Right lobe of liver (tissue), 6 donors: ENCODE data around the gene ANKRD30B. TPM values are rescaled to one million over a fixed set of nuclear protein-coding genes. Genes with fewer than 3 reads are reported as not detected.
"Not testable (repeated sequence)": the region's sequence is repeated elsewhere in the genome, so short reads cannot be mapped to it uniquely, and the experiment has no call there.

ENCODE experiments used
- ATAC-seq, 4 donors: fragments of 200-7000 bp; cut with Tn5 transposase; one replicate each; pipeline ENCODE4 v1.9.1; 2020; ENCODE audit warnings: mild to moderate bottlenecking in 4 of 4, moderate library complexity in 4 of 4
- DNase-seq, 3 donors: peaks; one replicate each; pipeline ENCODE4 v3.0.0-alpha.2; 2020
- H3K27ac ChIP-seq, 3 donors: fragments of 200-600 bp; one replicate each; pipeline ENCODE4 v1.8.0; 2022
- H3K27me3 ChIP-seq, 2 donors: fragments of 200-600 bp; one replicate each; pipeline ENCODE4 v1.8.0; 2022
- H3K36me3 ChIP-seq, 4 donors: fragments of 200-600 bp; sonication (generic) in 1 of 4; one replicate each; pipeline versions ENCODE4 v1.5.1 to v1.8.0; 2017 to 2022; ENCODE audit warnings: control low read depth in 1 of 4
- H3K4me1 ChIP-seq, 4 donors: fragments of 200-600 bp; sonication (generic) in 1 of 4; one replicate each; pipeline versions ENCODE4 v1.5.1 to v1.8.0; 2017 to 2022; ENCODE audit warnings: control low read depth in 1 of 4
- H3K4me3 ChIP-seq, 3 donors: fragments of 200-600 bp; one replicate each; pipeline ENCODE4 v1.8.0; 2022
- H3K9me3 ChIP-seq, 4 donors: fragments of 200-600 bp; sonication (generic) in 1 of 4; one replicate each; pipeline versions ENCODE4 v1.5.1 to v1.8.0; 2017 to 2022; ENCODE audit warnings: control low read depth in 1 of 4
- WGBS: methylation state at CpG from one replicate; pipeline ENCODE4 v1.1.6; 2018; ENCODE audit warnings: low coverage, low lambda C conversion rate; ENCODE audit not compliant: insufficient coverage; ENCODE audit errors: missing lambda C conversion rate; 5-methylcytosine and 5-hydroxymethylcytosine counted together
- intact Hi-C, 2 donors: fragments of 100-400 bp; cut with DNase I; formaldehyde crosslinking; loops; one replicate each; pipeline versions ENCODE4 v1.11.2 to v1.14.1; 2022
- total RNA-seq, 6 experiments: library from RNA; depleted of rRNA in 2 of 6; stranded (reverse); fragments of >200 nt in 2 of 6; fragmentation: NEBNext Ultra II Directional in 3 of 6; extraction: Animal tissue kit (Norgen Biotek cat#: 25700) in 3 of 6; gene quantifications; one replicate each; pipeline versions ENCODE4 v1.1.0 to v1.2.4, GENCODE V29; 2016 to 2023
- donor health status: DM: no; HTN: yes; CAD: no.
- donor health status: DM: no; HTN: no; CAD: no.
- donor health status: DM: no; HTN: no; CAD: no.
- donor health status: DM: no; HTN: yes; CAD: no.
- donor health status: DM: no; HTN: yes; CAD: no.

Gene ANKRD30B
- total RNA-seq, 6 experiments from 2014 or later = not detected

DNA sequence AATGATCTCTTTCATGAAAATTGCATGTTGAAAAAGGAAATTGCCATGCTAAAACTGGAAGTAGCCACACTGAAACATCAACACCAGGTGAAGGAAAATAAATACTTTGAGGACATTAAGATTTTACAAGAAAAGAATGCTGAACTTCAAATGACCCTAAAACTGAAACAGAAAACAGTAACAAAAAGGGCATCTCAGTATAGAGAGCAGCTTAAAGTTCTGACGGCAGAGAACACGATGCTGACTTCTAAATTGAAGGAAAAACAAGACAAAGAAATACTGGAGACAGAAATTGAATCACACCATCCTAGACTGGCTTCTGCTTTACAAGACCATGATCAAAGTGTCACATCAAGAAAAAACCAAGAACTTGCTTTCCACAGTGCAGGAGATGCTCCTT, 103.6 kb downstream of the ANKRD30B start:
- H3K27me3 ChIP-seq, ATAC-seq, H3K36me3 ChIP-seq, H3K4me1 ChIP-seq, DNase-seq, H3K27ac ChIP-seq, intact Hi-C loops, H3K4me3 ChIP-seq, H3K9me3 ChIP-seq: not testable (repeated sequence)
- WGBS = 53% methylated on average over 2 of the region's 2 CpGs

DNA sequence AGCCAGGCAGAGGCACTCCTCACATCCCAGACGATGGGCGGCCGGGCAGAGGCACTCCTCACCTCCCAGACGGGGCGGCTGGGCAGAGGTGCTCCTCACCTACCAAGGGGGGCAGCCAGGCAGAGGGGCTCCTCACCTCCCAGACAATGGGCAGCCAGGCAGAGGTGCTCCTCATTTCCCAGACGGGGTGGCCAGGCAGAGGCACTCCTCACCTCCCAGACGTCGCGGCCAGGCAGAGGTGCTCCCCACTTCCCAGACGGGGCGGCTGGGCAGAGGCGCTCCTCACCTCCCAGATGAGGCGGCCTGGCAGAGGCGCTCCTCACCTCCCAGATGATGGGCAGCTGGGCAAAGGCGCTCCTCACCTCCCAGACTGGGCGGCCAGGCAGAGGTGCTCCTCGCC, 107.7 kb downstream of the ANKRD30B start:
- H3K36me3 ChIP-seq, H3K27ac ChIP-seq, H3K9me3 ChIP-seq, intact Hi-C loops, DNase-seq, H3K27me3 ChIP-seq, H3K4me1 ChIP-seq, H3K4me3 ChIP-seq, ATAC-seq: not testable (repeated sequence)
- WGBS = no CpG with 5 or more reads among the region's 17 CpGs

DNA sequence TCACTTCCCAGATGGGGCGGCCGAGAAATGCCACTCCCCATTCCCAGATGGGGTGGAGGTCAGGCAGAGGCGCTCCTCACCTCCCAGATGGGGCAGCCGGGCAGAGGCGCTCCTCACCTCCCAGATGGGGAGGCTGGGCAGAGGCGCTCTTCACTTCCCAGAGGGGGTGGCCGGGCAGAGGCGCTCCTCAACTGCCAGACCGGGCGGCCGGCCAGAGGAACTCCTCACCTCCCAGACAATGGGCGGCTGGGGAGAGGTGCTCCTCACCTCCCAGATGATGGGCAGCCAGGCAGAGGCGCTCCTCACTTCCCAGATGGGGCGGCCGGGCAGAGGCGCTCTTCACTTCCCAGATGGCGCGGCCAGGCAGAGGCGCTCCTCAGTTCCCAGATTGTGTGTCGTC, 108.3 kb downstream of the ANKRD30B start:
- H3K27ac ChIP-seq, H3K9me3 ChIP-seq, DNase-seq, H3K27me3 ChIP-seq, intact Hi-C loops, H3K4me1 ChIP-seq, ATAC-seq, H3K4me3 ChIP-seq, H3K36me3 ChIP-seq: not testable (repeated sequence)
- no CpG with 5 or more reads among the region's 20 CpGs for WGBS

DNA sequence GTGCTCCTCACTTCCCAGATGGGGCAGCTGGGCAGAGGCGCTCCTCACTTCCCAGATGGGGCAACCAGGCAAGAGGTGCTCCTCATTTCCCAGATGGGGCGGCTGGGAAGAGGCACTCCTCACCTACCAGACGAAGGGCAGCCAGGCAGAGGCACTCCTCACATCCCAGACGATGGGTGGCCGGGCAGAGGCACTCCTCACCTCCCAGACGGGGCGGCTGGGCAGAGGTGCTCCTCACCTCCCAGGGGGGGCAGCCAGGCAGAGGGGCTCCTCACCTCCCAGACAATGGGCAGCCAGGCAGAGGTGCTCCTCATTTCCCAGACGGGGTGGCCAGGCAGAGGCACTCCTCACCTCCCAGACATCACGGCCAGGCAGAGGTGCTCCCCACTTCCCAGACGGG, 110.5 kb downstream of the ANKRD30B start:
- intact Hi-C loops = not testable (repeated sequence)
- no CpG with 5 or more reads among the region's 10 CpGs for WGBS

DNA sequence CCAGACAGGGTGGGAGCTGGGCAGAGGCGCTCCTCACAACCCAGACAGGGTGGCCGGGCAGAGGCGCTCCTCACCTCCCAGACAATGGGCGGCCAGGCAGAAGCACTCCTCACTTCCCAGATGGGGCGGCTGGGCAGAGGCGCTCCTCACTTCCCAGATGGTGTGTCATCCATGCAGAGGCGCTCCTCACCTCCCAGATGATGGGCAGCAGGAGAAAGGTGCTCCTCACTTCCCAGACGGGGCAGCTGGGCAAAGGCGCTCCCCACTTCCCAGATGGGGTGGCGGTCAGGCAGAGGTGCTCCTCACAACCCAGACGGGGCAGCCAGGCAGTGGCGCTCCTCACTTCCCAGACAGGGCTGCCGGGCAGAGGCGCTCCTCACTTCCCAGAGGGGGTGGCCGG, 112.0 kb downstream of the ANKRD30B start:
- intact Hi-C loops, H3K4me3 ChIP-seq, H3K27me3 ChIP-seq, ATAC-seq, H3K27ac ChIP-seq, H3K9me3 ChIP-seq, DNase-seq, H3K36me3 ChIP-seq, H3K4me1 ChIP-seq: not testable (repeated sequence)
- WGBS = 60% methylated on average over 2 of the region's 15 CpGs

More for the DNA sequence above, 110.5 kb downstream of the ANKRD30B start:
- not testable (repeated sequence) for DNase-seq, H3K9me3 ChIP-seq, H3K4me3 ChIP-seq, H3K4me1 ChIP-seq, H3K36me3 ChIP-seq, H3K27me3 ChIP-seq, ATAC-seq, H3K27ac ChIP-seq

DNA sequence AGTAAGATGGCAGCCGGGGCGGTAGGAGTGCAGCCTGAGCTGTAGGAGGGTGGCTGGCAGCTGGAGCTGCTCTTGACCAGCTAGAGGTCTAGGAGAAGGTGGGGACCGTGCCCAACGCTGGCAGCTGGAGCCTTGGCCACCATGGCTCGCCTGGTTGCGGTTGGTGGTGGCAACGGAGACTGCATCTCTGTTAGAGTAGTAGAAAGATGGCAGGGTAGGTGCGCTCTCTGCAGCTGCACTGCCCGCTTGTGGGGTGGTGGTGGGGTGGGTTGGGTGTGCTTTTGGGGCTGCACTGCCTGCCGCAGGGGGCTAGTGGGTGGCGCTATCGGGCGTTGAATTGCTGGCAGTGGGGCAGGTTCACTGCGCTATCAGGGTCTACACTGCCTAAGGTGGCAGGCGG, 118.5 kb downstream of the ANKRD30B start:
- H3K4me1 ChIP-seq, H3K4me3 ChIP-seq, H3K27ac ChIP-seq, ATAC-seq, H3K27me3 ChIP-seq, H3K36me3 ChIP-seq, H3K9me3 ChIP-seq, intact Hi-C loops: not testable (repeated sequence)
- WGBS = no CpG with 5 or more reads among the region's 15 CpGs
- DNase-seq = peak in 1 of 3 donors; percentile 47

DNA sequence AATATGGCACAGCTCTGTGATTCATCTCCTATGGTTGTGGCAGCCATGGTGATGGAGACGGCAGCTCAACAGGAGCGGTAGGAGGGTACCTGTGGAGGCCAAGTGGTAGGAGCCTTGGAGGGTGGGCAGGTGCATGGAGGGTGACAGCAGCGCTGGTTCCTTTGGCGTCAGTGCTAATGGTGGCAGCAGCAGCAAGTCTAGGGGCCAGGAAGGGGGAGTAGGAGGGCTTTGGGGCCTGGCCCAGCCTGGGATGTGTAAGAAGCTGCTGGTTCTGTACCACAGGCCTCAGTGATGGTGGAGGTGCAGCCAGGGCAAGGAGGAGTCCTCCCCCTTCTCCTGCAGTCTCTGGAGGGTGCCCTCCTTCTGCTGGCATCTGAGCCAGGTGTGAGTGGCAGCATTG, 120.0 kb downstream of the ANKRD30B start:
- DNase-seq, H3K27ac ChIP-seq, H3K27me3 ChIP-seq, ATAC-seq, H3K36me3 ChIP-seq, intact Hi-C loops, H3K4me3 ChIP-seq, H3K9me3 ChIP-seq, H3K4me1 ChIP-seq: not testable (repeated sequence)
- WGBS = 45% methylated on average over 2 of the region's 4 CpGs

DNA sequence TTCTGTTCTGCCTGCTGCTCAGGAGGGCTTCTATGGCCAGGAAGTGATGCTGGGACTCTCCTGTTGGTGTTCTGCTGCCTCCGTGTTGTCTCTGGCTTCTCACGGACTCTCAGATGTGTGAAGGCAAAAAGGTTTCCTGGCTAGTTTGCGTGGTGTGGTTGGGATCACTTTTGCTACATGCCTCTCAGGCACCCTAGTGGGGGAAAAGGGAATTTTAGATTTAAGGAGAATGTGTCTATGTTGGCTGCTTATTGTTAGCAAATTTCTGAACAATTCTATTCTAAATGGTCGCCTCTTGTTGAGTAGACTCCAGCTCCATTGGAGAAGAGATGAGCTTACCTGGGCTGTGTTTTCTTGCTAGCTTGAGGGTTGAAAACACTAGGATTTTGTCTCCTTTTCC, 120.9 kb downstream of the ANKRD30B start:
- WGBS = 60% methylated on average over 1 of the region's 4 CpGs
- ATAC-seq, H3K9me3 ChIP-seq, H3K36me3 ChIP-seq, H3K4me1 ChIP-seq, intact Hi-C loops, H3K27me3 ChIP-seq, DNase-seq, H3K4me3 ChIP-seq, H3K27ac ChIP-seq: not testable (repeated sequence)

DNA sequence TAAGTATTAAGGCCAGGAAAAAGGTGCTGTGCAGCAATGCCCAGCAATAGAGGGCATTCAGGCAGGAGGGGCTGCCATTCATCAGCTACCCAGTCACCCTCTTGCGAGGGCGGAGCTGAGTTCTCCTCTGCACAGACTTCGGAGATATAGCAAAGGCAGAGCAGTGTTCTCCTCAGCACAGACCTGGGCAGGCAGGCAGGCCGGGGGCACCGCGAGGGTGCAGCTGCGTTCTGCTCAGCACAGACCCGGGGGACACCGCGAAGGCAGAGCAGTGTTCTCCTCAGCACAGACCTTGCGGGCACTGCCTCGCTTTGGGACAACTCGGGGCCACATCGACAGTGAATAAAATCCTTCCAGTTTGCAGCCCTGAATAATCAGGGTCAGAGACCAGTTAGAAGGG, 130.9 kb downstream of the ANKRD30B start:
- not testable (repeated sequence) for ATAC-seq

More for the DNA sequence above, 130.9 kb downstream of the ANKRD30B start:
- WGBS = 76% methylated on average over 3 of the region's 14 CpGs
- H3K27me3 ChIP-seq, H3K36me3 ChIP-seq, intact Hi-C loops, H3K4me1 ChIP-seq, H3K27ac ChIP-seq, H3K4me3 ChIP-seq, H3K9me3 ChIP-seq, DNase-seq: not testable (repeated sequence)
